Psoas muscle (tissue), 8 donors: ENCODE data around the gene SAMSN1. TPM values are rescaled to one million over a fixed set of nuclear protein-coding genes. Genes with fewer than 3 reads are reported as not detected.

Experiments
- ATAC-seq, 4 donors: fragments of 200-7000 bp; cut with Tn5 transposase; one replicate each; pipeline ENCODE4 v1.9.1; 2020; ENCODE audit warnings: moderate library complexity in 3 of 4, mild to moderate bottlenecking in 2 of 4
- DNase-seq, 2 donors: peaks; one replicate each; pipeline ENCODE4 v3.0.0-alpha.2; 2020
- H3K27ac ChIP-seq: fragments of 200-600 bp; one replicate; pipeline ENCODE4 v1.8.0; 2022
- H3K27me3 ChIP-seq, 3 donors: fragments of 200-600 bp in 1 of 3; one replicate each; pipeline versions ENCODE4 v1.6.1 to v1.8.0; 2013 to 2022; ENCODE audit warnings: low read length in 2 of 3, mild to moderate bottlenecking in 2 of 3, moderate library complexity in 1 of 3; ENCODE audit not compliant: insufficient read depth in 3 of 3
- H3K36me3 ChIP-seq, 2 donors: fragments of 200-600 bp in 1 of 2; one replicate each; pipeline versions ENCODE4 v1.6.1 to v1.8.0; 2013 to 2022; ENCODE audit warnings: low read depth in 1 of 2, mild to moderate bottlenecking in 1 of 2, moderate library complexity in 1 of 2; ENCODE audit not compliant: insufficient read depth in 1 of 2
- H3K4me1 ChIP-seq: fragments of 200-600 bp; one replicate; pipeline ENCODE4 v1.8.0; 2022
- H3K4me3 ChIP-seq: fragments of 200-600 bp; one replicate; pipeline ENCODE4 v1.8.0; 2022; ENCODE audit warnings: mild to moderate bottlenecking
- H3K9me3 ChIP-seq: fragments of 200-600 bp; one replicate; pipeline ENCODE4 v1.8.0; 2022
- CTCF ChIP-seq: fragments of 200-600 bp; IDR thresholded peaks from one replicate; pipeline ENCODE4 v1.8.0; 2022; ENCODE audit warnings: antibody characterized with exemption
- WGBS, 3 donors: extraction: QIAGEN DNeasy Blood & Tissue Kit; methylation state at CpG; one replicate each; pipeline versions ENCODE4 v1.1.6 to v1.1.7; 2013; 5-methylcytosine and 5-hydroxymethylcytosine counted together
- intact Hi-C, 2 donors: fragments of 100-400 bp; cut with DNase I; formaldehyde crosslinking; loops; one replicate each; pipeline versions ENCODE4 v1.11.0 to v1.14.2; 2022
- polyA plus RNA-seq, 3 donors: library from polyadenylated mRNA; stranded (reverse); fragments of 200-250 nt; gene quantifications; one replicate each; pipeline ENCODE4 v1.2.3, GENCODE V29; 2013
- total RNA-seq, 4 donors: library from RNA; stranded (reverse); fragmentation: NEBNext Ultra II Directional in 2 of 4; extraction: Animal tissue kit (Norgen Biotek cat#: 25700) in 2 of 4; gene quantifications; one replicate each; pipeline versions ENCODE4 v1.2.1 to v1.2.4, GENCODE V29; 2021 to 2023
- donor health status: healthy with polysubstance abuse.
- donor health status: DM: no; HTN: no; CAD: no; lungs with moderate emphysema.
- donor health status: Bipolar disorder and iron deficiency.
- donor health status: healthy.
- donor health status: DM: yes; HTN: yes; CAD: no.
- donor health status: DM: no; HTN: no; CAD: no.
- donor health status: DM: no; HTN: no; CAD: no.
- donor health status: DM: yes; HTN: yes; CAD: no.

The SAMSN1 gene
- total and polyA plus RNA-seq, 7 donors, result 0.31 to 1.8 (median 0.65) TPM

- Histone ChIP-seq H3K27ac (no peak overlapping the region), H3K27me3 (no peaks in the 10 kb centered on the region), H3K36me3 (no peaks in the 10 kb centered on the region), H3K9me3 (no peaks in the 10 kb centered on the region), H3K4me1 (no peaks in the 10 kb centered on the region), H3K4me3 (no peak overlapping the region)
- 81 to 87% (median 87%) methylated on average over 10 of the region's 10 CpGs for WGBS, 3 donors
- DNase-seq, result no peak
- no peak for ATAC-seq
- TF ChIP-seq CTCF, result no peak
- intact Hi-C loops, result no loop called here
Measured at GRCh38 chr21:14582934-14583628, 37.0 kb upstream of the SAMSN1 start.

- ATAC-seq, result no peak
- no peaks in the 10 kb centered on the region for H3K27me3 ChIP-seq
- intact Hi-C loops, result no loop called here
- DNase-seq, result no peak
- no peaks in the 10 kb centered on the region for H3K9me3 ChIP-seq
- H3K4me1 ChIP-seq, result no peaks in the 10 kb centered on the region
- no peak overlapping the region for H3K4me3 ChIP-seq
- no peaks in the 10 kb centered on the region for H3K36me3 ChIP-seq
- no peak overlapping the region for H3K27ac ChIP-seq
- no peak for TF ChIP-seq CTCF
- 85 to 91% (median 88%) methylated on average over 6 of the region's 6 CpGs for WGBS, 3 donors
Measured at GRCh38 chr21:14581902-14582457, 35.9 kb upstream of the SAMSN1 start.

- Histone ChIP-seq H3K27ac (no peak overlapping the region), H3K9me3 (no peaks in the 10 kb centered on the region), H3K4me1 (no peaks in the 10 kb centered on the region), H3K36me3 (no peaks in the 10 kb centered on the region), H3K4me3 (no peak overlapping the region), H3K27me3 (no peaks in the 10 kb centered on the region)
- no peak for DNase-seq
- intact Hi-C loops, result no loop called here
- WGBS, 3 donors, result 71 to 81% (median 79%) methylated on average over 1 of the region's 1 CpG
- no peak for ATAC-seq
- TF ChIP-seq CTCF, result no peak
Measured at GRCh38 chr21:14573244-14573643, 27.1 kb upstream of the SAMSN1 start.

- H3K4me1 ChIP-seq, result no peaks in the 10 kb centered on the region
- no peaks in the 10 kb centered on the region for H3K9me3 ChIP-seq
- H3K36me3 ChIP-seq, result no peaks in the 10 kb centered on the region
- H3K27me3 ChIP-seq, result no peaks in the 10 kb centered on the region
- intact Hi-C loops, result no loop called here
- whole genome bisulfite sequencing, 3 donors, result 46 to 70% (median 54%) methylated on average over 2 of the region's 2 CpGs
- no peak for DNase-seq
- ATAC-seq, result no peak
- H3K4me3 ChIP-seq, result no peak overlapping the region
- no peak overlapping the region for H3K27ac ChIP-seq
- TF ChIP-seq CTCF, result no peak
Measured at GRCh38 chr21:14572204-14572780, 26.2 kb upstream of the SAMSN1 start.
